ENCODE results near the gene EXOSC1. TPM values are rescaled to one million over a fixed set of nuclear protein-coding genes. Genes with fewer than 3 reads are reported as not detected.
"Not testable (repeated sequence)": the region's sequence is repeated elsewhere in the genome, so short reads cannot be mapped to it uniquely, and the experiment has no call there.

Gene EXOSC1
- polyA plus RNA-seq, 1 donor from 2014 or later, result 60.6 TPM

GRCh38 chr10:97444212-97444611 lies 1.6 kb downstream of the EXOSC1 start:
- Mint-ChIP-seq H3K27ac (peak overlapping the region in 1 of 3 donors; percentile 63), H3K4me3 (peak overlapping the region in 2 of 4 donors; percentile 2 to 99), H3K27me3 (no peaks in the 10 kb centered on the region), H3K9me3 (no peaks in the 10 kb centered on the region), H3K36me3 (peaks cover 5% of the 10 kb centered on the region), H3K4me1 (peaks cover 20 to 35% (median 28%) of the 10 kb centered on the region in 3 donors)

GRCh38 chr10:97442277-97442676 lies 3.5 kb downstream of the EXOSC1 start:
- H3K36me3 Mint-ChIP-seq, result peaks cover 5% of the 10 kb centered on the region
- peak overlapping the region in 1 of 3 donors; percentile 71 for H3K27ac Mint-ChIP-seq
- H3K4me1 Mint-ChIP-seq, result peaks cover 20 to 24% (median 21%) of the 10 kb centered on the region in 3 donors
- no peaks in the 10 kb centered on the region for H3K27me3 Mint-ChIP-seq
- no peaks in the 10 kb centered on the region for H3K9me3 Mint-ChIP-seq
- peak overlapping the region in 1 of 4 donors; percentile 35 for H3K4me3 Mint-ChIP-seq

DNA sequence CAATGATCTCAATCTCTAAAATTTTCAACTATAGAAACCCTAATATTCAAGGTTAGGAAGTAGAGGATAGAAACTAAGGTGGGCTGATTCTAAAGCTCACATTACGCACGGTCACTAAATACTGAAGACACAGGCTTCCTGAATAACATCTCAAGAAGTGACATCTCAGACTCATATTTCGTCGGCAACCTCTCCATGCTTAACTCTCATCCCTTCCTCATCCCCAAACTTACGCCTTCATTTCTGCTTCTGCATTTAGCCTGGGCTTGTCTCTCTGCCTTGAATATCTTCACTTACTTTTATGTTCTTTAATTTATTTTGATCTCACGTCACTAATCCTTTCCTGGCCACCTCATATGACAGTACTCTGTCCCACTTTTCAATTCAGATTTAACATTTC lies 10.6 kb downstream of the EXOSC1 start:
- Mint-ChIP-seq H3K9me3 (no peaks in the 10 kb centered on the region), H3K27me3 (no peaks in the 10 kb centered on the region), H3K4me3 (no peak overlapping the region), H3K4me1 (no peaks in the 10 kb centered on the region), H3K27ac (peak overlapping the region in 1 of 3 donors; percentile 80), H3K36me3 (peaks cover 5% of the 10 kb centered on the region)

DNA sequence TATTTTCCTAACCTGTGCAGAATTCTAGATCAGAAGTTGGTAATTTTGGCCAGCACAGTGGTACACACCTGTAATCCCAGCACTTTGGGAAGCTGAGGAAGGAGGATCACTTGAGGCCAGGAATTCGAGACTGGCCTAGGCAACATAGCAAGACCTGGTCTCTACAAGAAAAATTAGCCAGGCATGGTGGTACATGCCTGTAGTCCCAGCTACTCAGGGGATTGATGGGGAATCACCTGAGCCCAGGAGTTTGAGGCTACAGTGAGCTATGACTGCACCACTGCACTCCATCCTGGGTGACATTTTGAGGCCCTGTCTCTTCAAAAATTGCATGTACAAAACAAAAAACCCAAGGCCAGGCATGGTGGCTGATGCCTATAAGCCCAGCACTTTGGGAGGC lies 11.2 kb downstream of the EXOSC1 start:
- H3K27ac Mint-ChIP-seq, result peak overlapping the region in 1 of 3 donors; percentile 53
- H3K36me3 Mint-ChIP-seq, result peaks cover 4% of the 10 kb centered on the region
- H3K4me1 Mint-ChIP-seq, result no peaks in the 10 kb centered on the region

DNA sequence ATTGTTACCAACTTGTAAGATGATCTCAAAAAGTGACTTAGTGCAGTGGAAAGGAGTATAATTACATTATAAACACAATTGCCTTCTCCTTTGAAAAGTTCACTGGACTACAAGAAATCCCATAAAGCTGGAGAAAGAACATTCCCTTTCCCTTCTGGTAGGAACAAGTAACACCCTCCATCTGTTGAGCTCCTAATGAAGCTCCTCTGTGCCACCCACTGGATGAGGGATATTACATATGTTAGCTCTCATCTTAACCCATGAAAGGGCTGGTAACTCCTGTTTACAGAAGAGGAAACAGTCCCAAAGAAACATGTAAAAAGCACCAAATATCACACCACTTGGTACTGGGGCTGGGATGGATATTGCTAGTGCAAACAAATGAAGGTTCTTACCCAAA lies 11.8 kb downstream of the EXOSC1 start:
- peaks cover 3% of the 10 kb centered on the region for H3K36me3 Mint-ChIP-seq
- H3K4me1 Mint-ChIP-seq, result peaks cover 0 to 2% (median 0%) of the 10 kb centered on the region in 3 donors

More for the DNA sequence above, 11.2 kb downstream of the EXOSC1 start:
- Mint-ChIP-seq H3K9me3 (no peaks in the 10 kb centered on the region), H3K4me3 (no peak overlapping the region), H3K27me3 (no peaks in the 10 kb centered on the region)

GRCh38 chr10:97428572-97428981 lies 17.2 kb downstream of the EXOSC1 start:
- peaks cover 12 to 21% (median 19%) of the 10 kb centered on the region in 3 donors for H3K4me1 Mint-ChIP-seq
- no peaks in the 10 kb centered on the region for H3K27me3 Mint-ChIP-seq
- peak overlapping the region in 2 of 4 donors; percentile 60 to 72 for H3K4me3 Mint-ChIP-seq
- no peaks in the 10 kb centered on the region for H3K9me3 Mint-ChIP-seq
- peaks cover 2% of the 10 kb centered on the region for H3K36me3 Mint-ChIP-seq
- H3K27ac Mint-ChIP-seq, result peak overlapping the region; percentile 44 to 93 (median 75)

More for the DNA sequence above, 11.8 kb downstream of the EXOSC1 start:
- no peaks in the 10 kb centered on the region for H3K27me3 Mint-ChIP-seq
- H3K27ac Mint-ChIP-seq, result no peak overlapping the region
- no peaks in the 10 kb centered on the region for H3K9me3 Mint-ChIP-seq
- H3K4me3 Mint-ChIP-seq, result no peak overlapping the region

GRCh38 chr10:97427571-97428179 lies 18.1 kb downstream of the EXOSC1 start:
- Mint-ChIP-seq H3K27me3 (no peaks in the 10 kb centered on the region), H3K4me3 (peak overlapping the region; percentile 72 to 94 (median 91)), H3K9me3 (no peaks in the 10 kb centered on the region), H3K4me1 (peaks cover 12 to 24% (median 22%) of the 10 kb centered on the region in 3 donors), H3K27ac (peak overlapping the region; percentile 61 to 81 (median 75)), H3K36me3 (no peaks in the 10 kb centered on the region)

DNA sequence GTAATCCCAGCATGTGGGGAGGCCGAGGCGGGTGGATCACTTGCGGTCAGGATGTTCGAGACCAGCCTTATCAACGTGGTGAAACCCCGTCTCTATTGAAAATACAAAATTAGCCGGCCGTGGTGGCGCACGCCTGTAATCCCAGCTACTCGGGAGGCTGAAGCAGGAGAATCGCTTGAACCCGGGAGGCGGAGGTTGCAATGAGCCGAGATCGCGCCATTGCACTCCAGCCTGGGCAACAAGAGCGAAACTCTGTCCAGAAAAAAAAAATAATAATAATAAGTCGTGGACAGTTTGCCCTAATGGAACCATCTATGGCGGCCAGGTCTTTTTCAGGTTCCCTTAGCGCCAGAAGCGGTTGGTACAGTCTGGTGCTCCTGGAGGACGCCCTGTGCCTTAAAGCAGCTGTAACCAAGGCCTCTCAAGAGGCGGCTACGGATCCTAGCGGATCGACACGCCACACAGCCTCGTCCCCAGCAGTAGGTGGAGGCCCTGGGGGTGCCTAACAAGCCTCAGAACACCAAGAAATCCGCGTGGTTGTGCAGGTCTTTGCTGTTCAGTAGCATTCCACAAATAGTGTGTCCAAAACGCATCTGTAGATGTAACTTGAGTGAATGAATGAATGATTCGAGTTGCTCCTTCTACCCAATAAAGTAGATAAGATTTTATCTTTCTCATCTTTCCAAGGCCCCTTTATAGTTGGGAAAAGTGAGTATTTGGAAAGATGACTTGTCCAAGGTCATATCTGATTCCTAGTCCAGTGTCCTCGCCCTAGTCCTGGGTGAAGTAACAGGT lies 18.8 kb downstream of the EXOSC1 start:
- H3K9me3 Mint-ChIP-seq, result no peaks in the 10 kb centered on the region
- H3K4me1 Mint-ChIP-seq, result peaks cover 12 to 24% (median 22%) of the 10 kb centered on the region in 3 donors
- no peaks in the 10 kb centered on the region for H3K27me3 Mint-ChIP-seq
- H3K36me3 Mint-ChIP-seq, result no peaks in the 10 kb centered on the region
- peak overlapping the region; percentile 61 to 98 (median 95) for H3K27ac Mint-ChIP-seq
- H3K4me3 Mint-ChIP-seq, result peak overlapping the region; percentile 72 to 94 (median 91)

GRCh38 chr10:97425964-97426775 lies 19.6 kb downstream of the EXOSC1 start, which contains the start of gene PGAM1:
Gene PGAM1, plus strand, starts transcription at chr10:97426191. Its CDS starts 117 bp downstream, at chr10:97426308.
- Mint-ChIP-seq H3K27me3 (no peaks in the 10 kb centered on the region), H3K4me1 (peaks cover 12 to 24% (median 22%) of the 10 kb centered on the region in 3 donors), H3K9me3 (no peaks in the 10 kb centered on the region), H3K36me3 (no peaks in the 10 kb centered on the region), H3K4me3 (peak within 1 kb of the TSS; percentile 72 to 94 (median 91)), H3K27ac (peak within 1 kb of the TSS; percentile 61 to 98 (median 95))

DNA sequence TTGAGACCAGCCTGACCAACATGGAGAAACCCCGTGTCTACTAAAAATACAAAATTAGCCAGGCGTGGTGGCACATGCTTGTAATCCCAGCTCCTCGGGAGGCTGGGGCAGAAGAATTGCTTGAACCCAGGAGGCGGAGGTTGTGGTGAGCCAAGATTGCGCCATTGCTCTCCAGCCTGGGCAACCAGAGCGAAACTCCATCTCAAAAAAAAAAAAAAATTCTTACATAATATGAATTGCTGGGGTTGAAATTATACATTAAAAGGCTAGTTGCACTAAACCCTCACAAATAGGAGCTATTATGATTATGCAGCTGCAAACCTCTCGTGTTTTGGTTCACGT lies 22.1 kb downstream of the EXOSC1 start:
- Mint-ChIP-seq H3K4me1 (peaks cover 20 to 28% (median 27%) of the 10 kb centered on the region in 3 donors), H3K4me3 (peak overlapping the region in 1 of 4 donors; percentile 72), H3K27ac (peak overlapping the region in 2 of 3 donors; percentile 23 to 61)
- not testable (repeated sequence) for H3K27me3 Mint-ChIP-seq, H3K9me3 Mint-ChIP-seq, H3K36me3 Mint-ChIP-seq

DNA sequence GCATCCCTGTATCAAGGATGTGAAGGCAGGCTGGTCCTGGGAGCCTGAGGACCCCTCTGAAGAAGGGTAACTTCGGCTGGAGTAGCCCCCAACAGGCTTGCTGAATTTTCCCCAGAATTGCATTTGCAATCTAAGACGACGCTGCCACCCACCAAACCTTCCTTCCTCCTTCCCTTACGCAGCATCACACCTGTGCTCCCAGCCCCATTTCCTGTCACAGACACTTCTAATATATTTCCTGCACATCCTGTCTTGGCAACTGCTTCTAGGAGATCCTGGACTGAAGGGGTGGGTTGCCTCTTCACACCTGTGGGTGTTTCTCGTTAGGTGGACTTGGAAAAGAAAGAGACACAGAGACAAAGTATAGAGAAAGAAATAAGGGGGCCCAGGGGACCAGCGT lies 29.2 kb downstream of the EXOSC1 start:
- Mint-ChIP-seq H3K9me3 (no peaks in the 10 kb centered on the region), H3K27ac (peak overlapping the region in 1 of 3 donors; percentile 78), H3K27me3 (no peaks in the 10 kb centered on the region), H3K4me3 (peak overlapping the region in 1 of 4 donors; percentile 62), H3K4me1 (peaks cover 13 to 22% (median 15%) of the 10 kb centered on the region in 3 donors), H3K36me3 (no peaks in the 10 kb centered on the region)

- no peak overlapping the region for H3K4me3 Mint-ChIP-seq
- peaks cover 2% of the 10 kb centered on the region for H3K36me3 Mint-ChIP-seq
- H3K9me3 Mint-ChIP-seq, result no peaks in the 10 kb centered on the region
- peaks cover 7 to 14% (median 8%) of the 10 kb centered on the region in 3 donors for H3K4me1 Mint-ChIP-seq
- no peak overlapping the region for H3K27ac Mint-ChIP-seq
- no peaks in the 10 kb centered on the region for H3K27me3 Mint-ChIP-seq
These were observed 32.9 kb downstream of the EXOSC1 start for GRCh38 chr10:97412891-97413304.

DNA sequence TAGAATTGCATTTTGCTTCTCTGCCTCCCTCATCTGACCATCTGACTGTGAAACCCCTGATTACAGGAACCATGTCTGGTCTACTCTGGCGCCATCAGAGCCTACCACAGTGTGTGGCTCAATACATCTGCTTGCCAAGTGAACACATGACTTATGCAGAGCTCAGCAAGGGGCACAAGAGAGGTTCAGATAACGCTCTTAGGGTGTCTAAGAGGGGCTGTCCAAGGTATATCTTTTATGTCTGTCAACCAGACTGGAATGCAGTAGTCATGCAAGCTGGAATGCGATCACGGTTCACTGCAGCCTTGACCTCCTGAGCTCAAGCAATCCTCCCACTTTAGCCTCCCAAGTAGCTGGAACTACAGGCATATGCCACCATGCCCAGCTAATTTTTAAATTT lies 34.4 kb downstream of the EXOSC1 start:
- Mint-ChIP-seq H3K27ac (no peak overlapping the region), H3K4me3 (no peak overlapping the region), H3K4me1 (peaks cover 6 to 13% (median 7%) of the 10 kb centered on the region in 3 donors), H3K36me3 (peaks cover 2% of the 10 kb centered on the region), H3K9me3 (no peaks in the 10 kb centered on the region), H3K27me3 (no peaks in the 10 kb centered on the region)

DNA sequence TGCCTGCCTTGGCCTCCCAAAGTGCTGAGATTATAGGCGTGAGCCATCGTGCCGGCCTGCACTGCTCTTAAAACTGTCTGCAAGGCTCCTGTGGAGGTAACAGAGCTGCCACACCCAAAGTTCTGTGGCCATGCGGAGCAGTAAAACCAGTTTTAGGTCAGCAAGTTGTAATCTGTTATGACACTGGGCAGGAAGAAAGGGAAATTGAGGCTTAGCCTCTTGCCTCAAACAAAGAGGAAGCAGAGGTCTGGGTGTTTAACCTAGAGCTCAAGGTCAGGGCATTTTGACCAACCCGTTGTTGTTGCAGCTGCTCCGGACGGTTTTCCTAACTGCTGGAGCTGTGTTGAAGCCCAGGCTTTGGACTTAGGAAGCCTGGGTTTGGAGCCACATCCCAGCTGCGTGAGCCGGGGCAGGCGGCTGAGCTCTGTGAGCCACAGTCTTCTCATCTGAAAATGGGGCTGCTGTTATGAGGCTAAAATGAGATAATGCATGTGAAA lies 37.3 kb downstream of the EXOSC1 start:
- Mint-ChIP-seq H3K36me3 (peaks cover 2% of the 10 kb centered on the region), H3K9me3 (no peaks in the 10 kb centered on the region), H3K27me3 (no peaks in the 10 kb centered on the region), H3K4me3 (no peak overlapping the region), H3K4me1 (peaks cover 6 to 8% (median 7%) of the 10 kb centered on the region in 3 donors), H3K27ac (no peak overlapping the region)

DNA sequence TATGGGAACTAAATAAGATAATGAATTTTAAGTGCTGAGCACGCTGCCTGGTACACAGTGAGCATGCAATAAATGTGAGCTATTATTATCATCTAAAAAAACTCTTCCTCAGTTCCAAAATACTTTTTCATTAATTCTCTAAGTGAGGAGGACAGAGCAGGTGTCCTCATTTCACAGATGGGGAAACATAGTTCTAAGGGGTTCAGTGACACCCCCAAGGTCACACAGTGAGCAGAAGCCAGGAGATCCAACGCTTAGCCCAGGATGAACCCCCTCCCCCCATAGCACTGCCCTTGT lies 37.9 kb downstream of the EXOSC1 start:
- Mint-ChIP-seq H3K9me3 (no peaks in the 10 kb centered on the region), H3K27ac (no peak overlapping the region), H3K4me1 (peaks cover 5 to 7% (median 6%) of the 10 kb centered on the region in 3 donors), H3K4me3 (peak overlapping the region in 1 of 4 donors; percentile 77), H3K27me3 (no peaks in the 10 kb centered on the region), H3K36me3 (peaks cover 2% of the 10 kb centered on the region)
